Measurements from ENCODE around the gene KANSL1. TPM values are rescaled to one million over a fixed set of nuclear protein-coding genes. Genes with fewer than 3 reads are reported as not detected.

The KANSL1 gene
- polyA plus RNA-seq, 1 of the 3 experiments (the other 2 are of a cell fraction) = 10.0 TPM

GRCh38 chr17:45985447-45985846 lies 207.8 kb downstream of the KANSL1 start:
- Histone ChIP-seq H3K36me3 (replicated peaks in 1 of 2; ENCODE audit: control insufficient read depth in 1 of 2, insufficient read depth in 2 of 2, low read length in 1 of 2) (no peaks in the 10 kb centered on the region), H3K4me1 (ENCODE audit: control insufficient read depth in 1 of 2, insufficient read depth in 2 of 2, low read depth in 1 of 2, low read length in 1 of 2) (no peaks in the 10 kb centered on the region; a peak in 1 of 4 replicates), H3K27me3 (ENCODE audit: insufficient read depth) (peaks cover 7% of the 10 kb centered on the region; the same call in 1 of the 2 replicates), H3K9ac (no peak overlapping the region), H3K4me2 (no peak overlapping the region), H3F3A (replicated peaks; ENCODE audit: insufficient read depth) (no peaks in the 10 kb centered on the region), H3K9me2 (no peaks in the 10 kb centered on the region), H2AFZ (ENCODE audit: low read depth) (no peak overlapping the region), H3K4me3 (ENCODE audit: low read depth in 2 of 2, low read length in 1 of 2) (no peak overlapping the region), H3K27ac (ENCODE audit: low read depth in 2 of 2, low read length in 1 of 2) (no peak overlapping the region), H4K20me1 (ENCODE audit: insufficient read depth) (no peaks in the 10 kb centered on the region), H3K79me2 (ENCODE audit: insufficient read depth) (no peaks in the 10 kb centered on the region), H3K9me3 (no peaks in the 10 kb centered on the region)
- DNase-seq = no peak
- 61% methylated on average over 4 of the region's 4 CpGs for WGBS (ENCODE audit: low lambda C conversion rate)
- ChIA-PET POLR2A (no interaction called here), CTCF (interaction anchor here (4.4 kb wide), 1 partner anchor 16 kb away, joined by 27 read pairs; the partner anchor contains the start of gene STH)
- TF ChIP-seq RCOR1 (IDR thresholded peaks at IDR 0.05; ENCODE audit: low read length) = no peak
- TF ChIP-seq FOXJ3 (CRISPR knock-in tag; IDR thresholded peaks at IDR 0.05) = no peak
- no peak for TF ChIP-seq IRF3 (IDR thresholded peaks at IDR 0.05; ENCODE audit: low read depth, low read length)
- TF ChIP-seq RAD21 (IDR thresholded peaks at IDR 0.05; ENCODE audit: low read length) = no peak
- TF ChIP-seq USF1 (IDR thresholded peaks at IDR 0.05; ENCODE audit: borderline replicate concordance, low read depth) = no peak
- no peak for TF ChIP-seq FOXM1 (IDR thresholded peaks at IDR 0.05; ENCODE audit: low read depth)
- TF ChIP-seq EZH2phosphoT487 (IDR thresholded peaks at IDR 0.05; ENCODE audit: borderline replicate concordance, low read depth) = no peak
- no peak for TF ChIP-seq NRF1 (IDR thresholded peaks at IDR 0.05; ENCODE audit: low read depth, low read length)

GRCh38 chr17:45984368-45984767 lies 208.9 kb downstream of the KANSL1 start:
- POLR2A ChIA-PET = interaction anchor here (0.6 kb wide), 1 partner anchor 21 kb away, joined by 3 read pairs; no protein-coding TSS in a partner anchor
- Histone ChIP-seq H2AFZ (ENCODE audit: low read depth) (no peak overlapping the region), H3K4me3 (ENCODE audit: low read depth in 2 of 2, low read length in 1 of 2) (no peak overlapping the region), H3K9me3 (no peaks in the 10 kb centered on the region), H3K27me3 (ENCODE audit: insufficient read depth) (peaks cover 7% of the 10 kb centered on the region; the same call in 1 of the 2 replicates), H3K9ac (no peak overlapping the region), H3K4me1 (ENCODE audit: control insufficient read depth in 1 of 2, insufficient read depth in 2 of 2, low read depth in 1 of 2, low read length in 1 of 2) (no peaks in the 10 kb centered on the region; a peak in 1 of 4 replicates), H3F3A (replicated peaks; ENCODE audit: insufficient read depth) (no peaks in the 10 kb centered on the region), H3K79me2 (ENCODE audit: insufficient read depth) (no peaks in the 10 kb centered on the region), H3K9me2 (no peaks in the 10 kb centered on the region), H3K27ac (ENCODE audit: low read depth in 2 of 2, low read length in 1 of 2) (no peak overlapping the region), H4K20me1 (ENCODE audit: insufficient read depth) (no peaks in the 10 kb centered on the region), H3K36me3 (replicated peaks in 1 of 2; ENCODE audit: control insufficient read depth in 1 of 2, insufficient read depth in 2 of 2, low read length in 1 of 2) (no peaks in the 10 kb centered on the region), H3K4me2 (no peak overlapping the region)
- CTCF ChIA-PET = interaction anchor here (0.9 to 4.4 kb wide), 3 partner anchors 10 to 29 kb away, joined by 3 to 27 read pairs (median 3); partner anchors contain the start of gene STH
- TF ChIP-seq USF2 (IDR thresholded peaks at IDR 0.05; ENCODE audit: borderline replicate concordance, low read depth, low read length) = no peak
- TF ChIP-seq MEF2A (IDR thresholded peaks at IDR 0.05; ENCODE audit: borderline replicate concordance, low read depth) = no peak
- no peak for TF ChIP-seq ZBTB33 (IDR thresholded peaks at IDR 0.05; ENCODE audit: borderline replicate concordance, low read depth)
- TF ChIP-seq TCF12 (IDR thresholded peaks at IDR 0.05) = no peak
- no peak for TF ChIP-seq NRF1 (IDR thresholded peaks at IDR 0.05; ENCODE audit: low read depth, low read length)
- TF ChIP-seq RXRA (IDR thresholded peaks at IDR 0.05; ENCODE audit: borderline replicate concordance, low read depth) = no peak
- no peak for TF ChIP-seq SIN3A (IDR thresholded peaks at IDR 0.05; ENCODE audit: borderline replicate concordance, low read depth, low read length)
- no peak for TF ChIP-seq USF1 (IDR thresholded peaks at IDR 0.05; ENCODE audit: borderline replicate concordance, low read depth)
- no peak for TF ChIP-seq GABPA (IDR thresholded peaks at IDR 0.05; ENCODE audit: low read depth)
- no peak for TF ChIP-seq IRF3 (IDR thresholded peaks at IDR 0.05; ENCODE audit: low read depth, low read length)
- TF ChIP-seq TAF1 (IDR thresholded peaks at IDR 0.05; ENCODE audit: borderline replicate concordance, low read depth, low read length) = no peak
- TF ChIP-seq GATA2 (CRISPR knock-in tag; IDR thresholded peaks at IDR 0.05) = no peak
- no peak for TF ChIP-seq MXI1 (IDR thresholded peaks at IDR 0.05; ENCODE audit: low read depth, low read length)
- no peak for TF ChIP-seq YY1 (IDR thresholded peaks at IDR 0.05; ENCODE audit: low read depth)
- 49% methylated on average over 5 of the region's 5 CpGs for WGBS (ENCODE audit: low lambda C conversion rate)
- no peak for DNase-seq
